Skeletal muscle tissue (tissue), 4 donors: Measurements from ENCODE around the gene C10orf67. TPM values are rescaled to one million over a fixed set of nuclear protein-coding genes. Genes with fewer than 3 reads are reported as not detected.
"Not testable (repeated sequence)": the region's sequence is repeated elsewhere in the genome, so short reads cannot be mapped to it uniquely, and the experiment has no call there.

Source experiments
- H3K27ac ChIP-seq: one replicate; pipeline ENCODE4 v1.7.0; 2013; ENCODE audit warnings: mild to moderate bottlenecking, low read depth, low read length, inconsistent platforms
- H3K27me3 ChIP-seq, 3 donors: one replicate each; pipeline ENCODE4 v1.7.0; 2013; ENCODE audit warnings: low read length in 3 of 3; ENCODE audit not compliant: control insufficient read depth in 3 of 3, insufficient read depth in 3 of 3
- H3K36me3 ChIP-seq, 3 donors: one replicate each; pipeline ENCODE4 v1.7.0; 2013; ENCODE audit warnings: low read length in 3 of 3; ENCODE audit not compliant: control insufficient read depth in 3 of 3, insufficient read depth in 3 of 3
- H3K4me1 ChIP-seq, 3 donors: one replicate each; pipeline ENCODE4 v1.7.0; 2013; ENCODE audit warnings: low read length in 3 of 3, mild to moderate bottlenecking in 3 of 3; ENCODE audit not compliant: control insufficient read depth in 3 of 3, insufficient read depth in 3 of 3
- H3K4me3 ChIP-seq, 3 donors: one replicate each; pipeline ENCODE4 v1.7.0; 2013; ENCODE audit warnings: low read length in 3 of 3
- H3K9ac ChIP-seq, 3 donors: one replicate each; pipeline ENCODE4 v1.7.0; 2013; ENCODE audit warnings: low read length in 3 of 3, mild to moderate bottlenecking in 3 of 3, moderate library complexity in 2 of 3, low read depth in 1 of 3
- H3K9me3 ChIP-seq, 3 donors: one replicate each; pipeline ENCODE4 v1.7.0; 2013; ENCODE audit warnings: low read length in 3 of 3; ENCODE audit not compliant: control insufficient read depth in 3 of 3
- total RNA-seq: library from RNA; depleted of rRNA; stranded (reverse); fragments of >200 nt; gene quantifications from one replicate; pipeline ENCODE4 v1.2.3, GENCODE V29; 2014
- donor health status: Osteomylitis.

The C10orf67 gene
- total RNA-seq: under 0.01 TPM

DNA sequence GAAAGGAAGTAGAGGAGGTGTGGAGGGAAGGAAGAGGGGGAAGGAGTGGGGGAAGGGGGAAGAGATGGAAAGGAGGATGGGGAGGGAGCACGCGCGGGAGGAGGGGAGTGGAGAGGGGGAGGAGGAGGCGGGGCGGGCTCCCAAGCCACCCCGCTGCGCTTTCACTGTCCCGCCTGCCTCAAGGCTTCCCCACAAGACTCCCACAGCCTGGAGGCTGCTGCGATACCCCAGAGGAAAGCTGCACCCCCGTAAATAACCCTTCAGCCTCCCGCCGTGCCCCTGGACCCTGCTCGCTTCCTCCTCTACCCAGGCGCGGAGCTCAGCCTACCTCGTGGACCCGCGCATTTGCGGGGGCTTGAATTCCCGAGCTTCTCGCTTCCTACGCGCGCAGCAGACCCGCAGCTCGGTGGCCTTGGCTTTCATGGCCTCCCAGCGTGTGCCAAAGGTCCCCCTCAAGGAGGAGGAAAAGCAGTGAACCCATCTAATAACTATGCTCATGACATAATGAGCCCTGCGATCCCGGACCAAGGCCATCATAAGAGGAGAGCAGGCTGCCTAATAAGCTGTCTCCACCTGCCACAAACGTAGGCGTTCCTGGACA, at the start of gene C10orf67:
Gene C10orf67, minus strand, starts transcription at position 557 of the 601 bp plus-strand sequence. Its CDS starts 23 bp downstream, at position 534.
- peak within 1 kb of the TSS; percentile 78 to 83 (median 79) for H3K4me3 ChIP-seq
- H3K27ac ChIP-seq: peak within 1 kb of the TSS; percentile 36
- H3K9ac ChIP-seq: peak within 1 kb of the TSS; percentile 72 to 91 (median 75)
- peaks cover 10 to 16% (median 10%) of the 10 kb centered on the region in 3 donors for H3K4me1 ChIP-seq
- H3K27me3 ChIP-seq: no peaks in the 10 kb centered on the region
- H3K36me3 ChIP-seq: no peaks in the 10 kb centered on the region
- H3K9me3 ChIP-seq: no peaks in the 10 kb centered on the region

GRCh38 chr10:23391821-23392220, 47.2 kb upstream of the C10orf67 start:
- H3K9me3 ChIP-seq: no peaks in the 10 kb centered on the region
- no peaks in the 10 kb centered on the region for H3K27me3 ChIP-seq
- H3K27ac ChIP-seq: no peak overlapping the region
- H3K36me3 ChIP-seq: no peaks in the 10 kb centered on the region
- no peak overlapping the region for H3K4me3 ChIP-seq
- no peaks in the 10 kb centered on the region for H3K4me1 ChIP-seq
- H3K9ac ChIP-seq: no peak overlapping the region

DNA sequence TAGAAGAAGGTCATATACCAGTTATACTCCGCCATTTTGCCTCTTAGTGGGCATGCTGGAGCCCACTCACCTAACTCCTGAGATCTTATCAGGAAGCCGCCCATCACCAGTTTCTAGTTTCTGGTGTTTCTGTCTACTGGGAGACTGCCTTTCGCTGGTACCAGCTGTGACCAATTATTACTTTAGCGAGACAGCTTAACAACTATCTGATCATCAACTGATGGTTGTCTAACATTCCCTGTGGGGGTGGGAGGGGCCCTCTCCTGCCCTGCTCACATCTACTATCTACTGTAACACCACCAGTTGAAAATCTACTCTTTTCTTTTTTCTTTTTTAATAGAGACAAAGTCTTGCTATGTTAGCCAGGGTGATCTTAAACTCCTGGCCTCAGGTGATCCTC, 46.2 kb upstream of the C10orf67 start:
- no peak overlapping the region for H3K4me3 ChIP-seq
- no peaks in the 10 kb centered on the region for H3K4me1 ChIP-seq
- no peaks in the 10 kb centered on the region for H3K36me3 ChIP-seq
- H3K27ac ChIP-seq: no peak overlapping the region
- no peak overlapping the region for H3K9ac ChIP-seq
- H3K9me3 ChIP-seq: no peaks in the 10 kb centered on the region
- no peaks in the 10 kb centered on the region for H3K27me3 ChIP-seq

DNA sequence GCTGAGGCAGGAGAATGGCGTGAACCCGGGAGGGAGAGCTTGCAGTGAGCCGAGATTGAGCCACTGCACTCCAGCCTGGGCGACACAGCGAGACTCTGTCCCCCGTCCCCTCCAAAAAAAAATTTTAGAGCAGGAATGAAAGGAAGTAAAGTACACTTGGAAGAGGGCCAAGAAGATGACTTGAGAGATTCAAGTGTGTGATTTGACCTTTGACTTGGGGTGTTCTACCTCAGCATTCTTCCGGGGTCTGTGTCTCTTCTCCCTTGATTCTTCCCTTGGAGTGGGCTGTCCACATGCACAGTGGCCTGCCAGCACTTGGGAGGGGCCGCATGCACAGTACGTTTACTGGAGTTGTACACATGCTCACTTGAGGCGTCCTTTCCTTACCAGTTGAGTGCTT, 45.8 kb upstream of the C10orf67 start:
- H3K9ac ChIP-seq, H3K27me3 ChIP-seq, H3K36me3 ChIP-seq, H3K27ac ChIP-seq, H3K9me3 ChIP-seq, H3K4me1 ChIP-seq, H3K4me3 ChIP-seq: not testable (repeated sequence)

- not testable (repeated sequence) for H3K27ac ChIP-seq, H3K9ac ChIP-seq, H3K4me3 ChIP-seq, H3K4me1 ChIP-seq, H3K27me3 ChIP-seq, H3K36me3 ChIP-seq, H3K9me3 ChIP-seq
Observed at GRCh38 chr10:23387516-23387915, 42.9 kb upstream of the C10orf67 start.

- H3K4me1 ChIP-seq: no peaks in the 10 kb centered on the region
- H3K9ac ChIP-seq: no peak overlapping the region
- H3K36me3 ChIP-seq: no peaks in the 10 kb centered on the region
- H3K27me3 ChIP-seq: no peaks in the 10 kb centered on the region
- H3K27ac ChIP-seq: no peak overlapping the region
- H3K4me3 ChIP-seq: no peak overlapping the region
- H3K9me3 ChIP-seq: no peaks in the 10 kb centered on the region
Observed at GRCh38 chr10:23386052-23386451, 41.5 kb upstream of the C10orf67 start.

DNA sequence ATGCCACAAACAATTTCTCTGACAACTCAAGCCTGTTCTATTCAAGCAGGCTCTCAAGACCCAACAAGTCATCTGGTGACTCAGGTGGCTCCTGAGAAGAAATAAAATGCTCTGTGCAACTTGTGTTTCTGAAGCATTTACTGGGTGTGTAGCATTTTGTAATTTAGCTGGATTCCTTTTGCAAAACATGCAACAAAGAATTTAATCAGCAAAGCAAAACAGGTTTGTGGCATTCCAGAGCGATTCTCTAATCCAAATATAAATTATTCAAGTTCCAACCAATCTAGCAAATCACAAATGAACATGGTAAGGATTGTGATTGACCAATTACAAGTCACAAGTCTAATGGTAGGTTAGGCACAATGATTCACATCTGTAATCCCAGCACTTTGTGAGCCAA, 39.8 kb upstream of the C10orf67 start:
- H3K27me3 ChIP-seq: no peaks in the 10 kb centered on the region
- H3K9me3 ChIP-seq: no peaks in the 10 kb centered on the region
- no peak overlapping the region for H3K9ac ChIP-seq
- H3K4me1 ChIP-seq: no peaks in the 10 kb centered on the region
- H3K4me3 ChIP-seq: no peak overlapping the region
- H3K36me3 ChIP-seq: no peaks in the 10 kb centered on the region
- H3K27ac ChIP-seq: no peak overlapping the region

GRCh38 chr10:23383637-23384036, 39.0 kb upstream of the C10orf67 start:
- Histone ChIP-seq H3K27ac (no peak overlapping the region), H3K36me3 (no peaks in the 10 kb centered on the region), H3K27me3 (no peaks in the 10 kb centered on the region), H3K9me3 (no peaks in the 10 kb centered on the region), H3K4me1 (no peaks in the 10 kb centered on the region), H3K9ac (no peak overlapping the region), H3K4me3 (no peak overlapping the region)

GRCh38 chr10:23381298-23382040, 36.9 kb upstream of the C10orf67 start:
- no peaks in the 10 kb centered on the region for H3K9me3 ChIP-seq
- H3K4me3 ChIP-seq: no peak overlapping the region
- H3K36me3 ChIP-seq: no peaks in the 10 kb centered on the region
- H3K9ac ChIP-seq: no peak overlapping the region
- H3K4me1 ChIP-seq: no peaks in the 10 kb centered on the region
- no peaks in the 10 kb centered on the region for H3K27me3 ChIP-seq
- no peak overlapping the region for H3K27ac ChIP-seq

GRCh38 chr10:23379686-23380085, 35.1 kb upstream of the C10orf67 start:
- no peaks in the 10 kb centered on the region for H3K27me3 ChIP-seq
- no peak overlapping the region for H3K27ac ChIP-seq

More at GRCh38 chr10:23379686-23380085, 35.1 kb upstream of the C10orf67 start:
- no peaks in the 10 kb centered on the region for H3K36me3 ChIP-seq
- no peak overlapping the region for H3K4me3 ChIP-seq
- H3K9me3 ChIP-seq: no peaks in the 10 kb centered on the region
- H3K9ac ChIP-seq: no peak overlapping the region
- H3K4me1 ChIP-seq: no peaks in the 10 kb centered on the region
